ENCODE results near the gene IL36B. TPM values are rescaled to one million over a fixed set of nuclear protein-coding genes. Genes with fewer than 3 reads are reported as not detected.

The IL36B gene
- total RNA-seq, 1 donor from 2014 or later, result not detected

DNA sequence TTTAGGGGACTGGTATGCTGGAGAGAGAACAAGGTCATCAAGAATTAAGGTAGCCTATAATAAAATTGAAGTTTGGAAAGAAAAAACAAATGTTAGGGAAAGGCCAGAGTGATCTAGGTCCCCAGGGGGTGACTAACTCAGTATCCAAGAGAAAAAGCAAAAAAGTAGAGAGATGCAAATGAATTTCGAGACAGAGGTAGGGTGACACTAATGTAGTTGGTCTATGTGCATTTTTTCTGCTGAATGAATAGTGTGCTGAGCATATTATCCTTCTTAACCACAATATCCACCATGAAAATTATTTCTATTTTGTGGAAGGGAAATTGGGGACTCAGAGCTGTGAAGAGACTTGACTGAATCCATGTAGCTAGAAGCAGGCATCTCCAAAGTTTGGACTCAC is 37.6 kb downstream of the IL36B start:
- FAIRE-seq (no peak), DNase-seq (ENCODE audit: low read depth) (no peak)
- peaks cover 10% of the 10 kb centered on the region for H3K9me3 Mint-ChIP-seq (ENCODE audit: unreplicated experiment)
- no peak overlapping the region for H3K27ac Mint-ChIP-seq (ENCODE audit: unreplicated experiment)
- Histone ChIP-seq H2AFZ (ENCODE audit: low read depth, low read length) (no peak overlapping the region), H3K9me3 (ENCODE audit: insufficient read depth, low read depth, low read length) (no peaks in the 10 kb centered on the region), H4K20me1 (ENCODE audit: insufficient read depth, low read length) (no peaks in the 10 kb centered on the region), H3K4me2 (ENCODE audit: low read length) (no peak overlapping the region), H3K79me2 (ENCODE audit: insufficient read depth, low read length) (no peaks in the 10 kb centered on the region), H3K27ac (ENCODE audit: low read depth, low read length) (no peak overlapping the region), H3K9ac (ENCODE audit: low read length) (no peak overlapping the region), H3K4me1 (ENCODE audit: insufficient read depth, low read length) (no peaks in the 10 kb centered on the region), H3K36me3 (ENCODE audit: insufficient read depth, low read length) (no peaks in the 10 kb centered on the region), H3K27me3 (ENCODE audit: insufficient read depth, low read length) (peaks cover 7% of the 10 kb centered on the region), H3K4me3 (ENCODE audit: insufficient read depth, low read depth, low read length) (no peak overlapping the region)
- no peaks in the 10 kb centered on the region for H3K36me3 Mint-ChIP-seq (ENCODE audit: low read depth, unreplicated experiment)
- H3K27me3 Mint-ChIP-seq (ENCODE audit: low read depth, unreplicated experiment), result peaks cover 35% of the 10 kb centered on the region
- H3K4me3 Mint-ChIP-seq (ENCODE audit: unreplicated experiment), result no peak overlapping the region
- TF ChIP-seq EZH2 (IDR thresholded peaks at IDR 0.05; ENCODE audit: insufficient read depth, low read length), result no peak
- TF ChIP-seq, protein P1, sequence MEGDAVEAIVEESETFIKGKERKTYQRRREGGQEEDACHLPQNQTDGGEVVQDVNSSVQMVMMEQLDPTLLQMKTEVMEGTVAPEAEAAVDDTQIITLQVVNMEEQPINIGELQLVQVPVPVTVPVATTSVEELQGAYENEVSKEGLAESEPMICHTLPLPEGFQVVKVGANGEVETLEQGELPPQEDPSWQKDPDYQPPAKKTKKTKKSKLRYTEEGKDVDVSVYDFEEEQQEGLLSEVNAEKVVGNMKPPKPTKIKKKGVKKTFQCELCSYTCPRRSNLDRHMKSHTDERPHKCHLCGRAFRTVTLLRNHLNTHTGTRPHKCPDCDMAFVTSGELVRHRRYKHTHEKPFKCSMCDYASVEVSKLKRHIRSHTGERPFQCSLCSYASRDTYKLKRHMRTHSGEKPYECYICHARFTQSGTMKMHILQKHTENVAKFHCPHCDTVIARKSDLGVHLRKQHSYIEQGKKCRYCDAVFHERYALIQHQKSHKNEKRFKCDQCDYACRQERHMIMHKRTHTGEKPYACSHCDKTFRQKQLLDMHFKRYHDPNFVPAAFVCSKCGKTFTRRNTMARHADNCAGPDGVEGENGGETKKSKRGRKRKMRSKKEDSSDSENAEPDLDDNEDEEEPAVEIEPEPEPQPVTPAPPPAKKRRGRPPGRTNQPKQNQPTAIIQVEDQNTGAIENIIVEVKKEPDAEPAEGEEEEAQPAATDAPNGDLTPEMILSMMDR (IDR thresholded peaks at IDR 0.05; ENCODE audit: insufficient read depth, low read depth, low read length), result no peak
- peaks cover 4% of the 10 kb centered on the region for H3K4me1 Mint-ChIP-seq (ENCODE audit: low read depth, unreplicated experiment)

DNA sequence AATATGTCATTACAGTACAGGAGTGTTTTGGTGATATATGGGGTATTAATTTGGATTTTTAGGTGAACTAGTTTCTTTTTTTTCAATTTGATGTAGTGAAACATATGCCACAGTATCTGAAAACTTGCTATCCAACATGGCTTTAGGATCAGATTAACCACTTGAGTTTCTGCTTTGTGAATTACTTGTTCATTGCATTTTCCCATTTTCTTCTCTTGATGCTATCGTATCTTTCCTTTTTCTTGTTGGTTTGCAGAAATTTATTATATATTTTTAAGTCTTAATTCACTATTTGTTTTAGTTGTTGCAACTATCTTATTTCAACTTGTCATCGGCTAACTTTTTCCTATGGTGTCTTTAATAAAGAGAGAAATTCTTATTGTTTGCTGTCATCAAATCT is 38.6 kb downstream of the IL36B start:
- Mint-ChIP-seq H3K9me3 (ENCODE audit: unreplicated experiment) (peaks cover 10% of the 10 kb centered on the region), H3K27me3 (ENCODE audit: low read depth, unreplicated experiment) (peaks cover 30% of the 10 kb centered on the region), H3K36me3 (ENCODE audit: low read depth, unreplicated experiment) (no peaks in the 10 kb centered on the region), H3K4me1 (ENCODE audit: low read depth, unreplicated experiment) (peaks cover 6% of the 10 kb centered on the region), H3K4me3 (ENCODE audit: unreplicated experiment) (no peak overlapping the region), H3K27ac (ENCODE audit: unreplicated experiment) (no peak overlapping the region)
- H3K4me1 ChIP-seq (ENCODE audit: insufficient read depth, low read length), result no peaks in the 10 kb centered on the region
- no peaks in the 10 kb centered on the region for H3K9me3 ChIP-seq (ENCODE audit: insufficient read depth, low read depth, low read length)
- no peak for DNase-seq (ENCODE audit: low read depth)
- no peaks in the 10 kb centered on the region for H4K20me1 ChIP-seq (ENCODE audit: insufficient read depth, low read length)
- no peaks in the 10 kb centered on the region for H3K79me2 ChIP-seq (ENCODE audit: insufficient read depth, low read length)
- H3K9ac ChIP-seq (ENCODE audit: low read length), result no peak overlapping the region
- TF ChIP-seq, protein P1 (IDR thresholded peaks at IDR 0.05; ENCODE audit: insufficient read depth, low read depth, low read length), result no peak
- TF ChIP-seq EZH2 (IDR thresholded peaks at IDR 0.05; ENCODE audit: insufficient read depth, low read length), result no peak
- FAIRE-seq, result no peak
- no peak overlapping the region for H2AFZ ChIP-seq (ENCODE audit: low read depth, low read length)
- H3K4me2 ChIP-seq (ENCODE audit: low read length), result no peak overlapping the region
- H3K36me3 ChIP-seq (ENCODE audit: insufficient read depth, low read length), result no peaks in the 10 kb centered on the region
- no peak overlapping the region for H3K4me3 ChIP-seq (ENCODE audit: insufficient read depth, low read depth, low read length)
- peaks cover 5% of the 10 kb centered on the region for H3K27me3 ChIP-seq (ENCODE audit: insufficient read depth, low read length)
- H3K27ac ChIP-seq (ENCODE audit: low read depth, low read length), result no peak overlapping the region

DNA sequence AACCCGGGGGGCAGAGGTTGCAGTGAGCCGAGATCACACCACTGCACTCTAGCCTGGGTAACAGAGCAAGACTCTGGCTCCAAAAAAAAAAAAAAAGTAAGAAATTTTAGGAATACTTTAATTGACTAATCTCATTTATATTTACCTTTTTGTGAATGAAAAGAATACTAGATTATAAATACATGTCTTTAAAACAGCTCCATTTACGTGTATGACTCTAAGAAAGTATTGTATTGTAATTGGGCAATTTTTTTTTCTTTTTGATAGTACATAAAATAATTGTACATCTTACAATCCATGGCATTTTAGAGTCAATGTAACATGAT is 39.4 kb downstream of the IL36B start:
- Mint-ChIP-seq H3K4me3 (ENCODE audit: unreplicated experiment) (no peak overlapping the region), H3K36me3 (ENCODE audit: low read depth, unreplicated experiment) (no peaks in the 10 kb centered on the region), H3K4me1 (ENCODE audit: low read depth, unreplicated experiment) (peaks cover 6% of the 10 kb centered on the region), H3K9me3 (ENCODE audit: unreplicated experiment) (peaks cover 4% of the 10 kb centered on the region), H3K27ac (ENCODE audit: unreplicated experiment) (no peak overlapping the region), H3K27me3 (ENCODE audit: low read depth, unreplicated experiment) (peaks cover 23% of the 10 kb centered on the region)
- H3K4me1 ChIP-seq (ENCODE audit: insufficient read depth, low read length), result no peaks in the 10 kb centered on the region
- FAIRE-seq (no peak), DNase-seq (ENCODE audit: low read depth) (no peak)
- H4K20me1 ChIP-seq (ENCODE audit: insufficient read depth, low read length), result no peaks in the 10 kb centered on the region
- no peaks in the 10 kb centered on the region for H3K79me2 ChIP-seq (ENCODE audit: insufficient read depth, low read length)
- no peak overlapping the region for H3K27ac ChIP-seq (ENCODE audit: low read depth, low read length)
- H3K9me3 ChIP-seq (ENCODE audit: insufficient read depth, low read depth, low read length), result no peaks in the 10 kb centered on the region
- no peak overlapping the region for H3K4me2 ChIP-seq (ENCODE audit: low read length)
- no peak overlapping the region for H3K9ac ChIP-seq (ENCODE audit: low read length)
- no peaks in the 10 kb centered on the region for H3K36me3 ChIP-seq (ENCODE audit: insufficient read depth, low read length)
- TF ChIP-seq EZH2 (IDR thresholded peaks at IDR 0.05; ENCODE audit: insufficient read depth, low read length), result no peak
- TF ChIP-seq, protein P1 (IDR thresholded peaks at IDR 0.05; ENCODE audit: insufficient read depth, low read depth, low read length), result no peak
- H2AFZ ChIP-seq (ENCODE audit: low read depth, low read length), result no peak overlapping the region
- peaks cover 5% of the 10 kb centered on the region for H3K27me3 ChIP-seq (ENCODE audit: insufficient read depth, low read length)
- no peak overlapping the region for H3K4me3 ChIP-seq (ENCODE audit: insufficient read depth, low read depth, low read length)

All from astrocyte (in vitro differentiated cells and primary cell).